ENCODE results near the gene SPON1.

DNA sequence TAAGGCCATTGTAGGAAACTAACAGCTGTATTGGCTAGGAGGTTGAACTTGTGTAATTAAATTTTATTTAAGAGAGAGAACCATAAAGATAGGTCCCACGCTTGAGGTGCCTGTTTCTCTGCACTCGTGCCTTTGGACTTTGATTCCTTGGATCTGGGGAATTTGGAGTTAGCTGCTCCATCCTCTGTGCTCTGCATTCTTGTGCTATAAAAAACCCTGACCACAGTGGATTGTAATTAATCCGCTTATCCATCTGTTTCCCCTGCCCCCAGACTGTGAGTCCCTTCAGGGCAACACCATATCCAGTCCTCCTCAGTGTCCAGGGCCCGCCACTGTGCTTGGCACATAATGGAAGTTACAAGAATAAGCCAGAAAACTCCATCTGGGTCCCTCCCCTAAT is 169.8 kb downstream of the SPON1 start:
- TF ChIP-seq, protein P1, sequence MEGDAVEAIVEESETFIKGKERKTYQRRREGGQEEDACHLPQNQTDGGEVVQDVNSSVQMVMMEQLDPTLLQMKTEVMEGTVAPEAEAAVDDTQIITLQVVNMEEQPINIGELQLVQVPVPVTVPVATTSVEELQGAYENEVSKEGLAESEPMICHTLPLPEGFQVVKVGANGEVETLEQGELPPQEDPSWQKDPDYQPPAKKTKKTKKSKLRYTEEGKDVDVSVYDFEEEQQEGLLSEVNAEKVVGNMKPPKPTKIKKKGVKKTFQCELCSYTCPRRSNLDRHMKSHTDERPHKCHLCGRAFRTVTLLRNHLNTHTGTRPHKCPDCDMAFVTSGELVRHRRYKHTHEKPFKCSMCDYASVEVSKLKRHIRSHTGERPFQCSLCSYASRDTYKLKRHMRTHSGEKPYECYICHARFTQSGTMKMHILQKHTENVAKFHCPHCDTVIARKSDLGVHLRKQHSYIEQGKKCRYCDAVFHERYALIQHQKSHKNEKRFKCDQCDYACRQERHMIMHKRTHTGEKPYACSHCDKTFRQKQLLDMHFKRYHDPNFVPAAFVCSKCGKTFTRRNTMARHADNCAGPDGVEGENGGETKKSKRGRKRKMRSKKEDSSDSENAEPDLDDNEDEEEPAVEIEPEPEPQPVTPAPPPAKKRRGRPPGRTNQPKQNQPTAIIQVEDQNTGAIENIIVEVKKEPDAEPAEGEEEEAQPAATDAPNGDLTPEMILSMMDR (IDR thresholded peaks at IDR 0.05), result no peak
- TF ChIP-seq POLR2A (IDR thresholded peaks at IDR 0.05), result no peak

Measured in suprapubic skin (tissue), 3 donors.